ENCODE results near the gene PCA3. TPM values are rescaled to one million over a fixed set of nuclear protein-coding genes. Genes with fewer than 3 reads are reported as not detected.

PCA3 gene
- total and polyA plus RNA-seq, 10 of the 15 experiments (the other 5 are each of a cell fraction or from before 2014, with no cell fraction given) = 0.05 TPM; not detected in 9

DNA sequence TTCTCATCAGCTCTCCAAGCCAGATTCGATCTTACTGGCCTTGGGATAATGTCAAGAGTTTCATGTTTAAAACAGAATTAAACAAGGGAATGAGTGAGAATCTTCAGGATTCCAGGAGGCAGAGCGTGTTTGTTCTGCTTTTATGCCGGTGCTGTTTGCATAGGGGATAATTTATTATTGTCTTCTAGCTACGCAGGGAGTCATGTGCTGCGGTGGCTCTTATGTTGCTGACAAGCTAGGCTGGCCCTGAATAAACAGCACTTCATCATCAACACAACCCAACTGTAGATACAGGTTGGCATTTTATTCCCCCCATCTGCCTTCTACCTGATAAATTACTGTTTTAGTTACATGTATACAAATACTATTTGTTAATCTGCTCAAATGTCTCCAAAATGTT is 47.1 kb upstream of the PCA3 start:
- no peak overlapping the region for H3K4me2 ChIP-seq (ENCODE audit: control insufficient read depth, insufficient read depth)
- intact Hi-C loops (cut with micrococcal nuclease; ENCODE audit: unreplicated experiment) (no loop called here), in situ Hi-C loops (cut with MboI) (no loop called here)
- H3K4me1 ChIP-seq (ENCODE audit: control insufficient read depth, insufficient read depth, low read length) = no peaks in the 10 kb centered on the region
- no peak overlapping the region for H3K27ac ChIP-seq (ENCODE audit: control insufficient read depth, insufficient read depth)
- no peaks in the 10 kb centered on the region for H3K9me3 ChIP-seq (replicated peaks; ENCODE audit: control insufficient read depth, insufficient read depth, low read length)
- H3K4me3 ChIP-seq = no peak overlapping the region
- H3K9ac ChIP-seq (ENCODE audit: control insufficient read depth, insufficient read depth, low read length) = no peak overlapping the region
- H2AFZ ChIP-seq (ENCODE audit: control insufficient read depth, low read depth, low read length) = no peak overlapping the region
- no peaks in the 10 kb centered on the region for H3K36me3 ChIP-seq (ENCODE audit: control insufficient read depth in 2 of 2, insufficient read depth in 2 of 2, low read length in 1 of 2)
- ChIA-PET RAD21 (ENCODE audit: unreplicated experiment) (no interaction called here), POLR2A (no interaction called here), CTCF (no interaction called here), SMC1A (ENCODE audit: uncharacterized antibody, unreplicated experiment) (interaction anchor here (1.5 kb wide), 1 partner anchor 11 kb away, joined by 4 read pairs; no protein-coding TSS in a partner anchor)
- 8% methylated on average over 5 of the region's 5 CpGs for WGBS (ENCODE audit: insufficient coverage, insufficient replicate concordance, low lambda C conversion rate, missing lambda C conversion rate)
- H3K79me2 ChIP-seq (ENCODE audit: control insufficient read depth, insufficient read depth, low read length) = no peaks in the 10 kb centered on the region
- DNase-seq (ENCODE audit: low read depth, low spot score) (no peak), FAIRE-seq (no peak), ATAC-seq (no peak)
- no TSS peak for BruUV-seq (replicated peaks)
- H4K20me1 ChIP-seq (ENCODE audit: control insufficient read depth, insufficient read depth) = no peaks in the 10 kb centered on the region
- H3K27me3 ChIP-seq (replicated peaks in 1 of 2; ENCODE audit: control insufficient read depth in 2 of 2, insufficient read depth in 2 of 2, low read length in 1 of 2) = peaks cover 0 to 6% of the 10 kb centered on the region in 2 experiments; a peak in 1 of 4 replicates
- TF ChIP-seq CEBPB (IDR thresholded peaks at IDR 0.05; ENCODE audit: borderline replicate concordance in 1 of 2, low read depth in 2 of 2, low read length in 2 of 2) (no peak), CHD4 (IDR thresholded peaks at IDR 0.05) (no peak), POLR2A (IDR thresholded peaks at IDR 0.05; ENCODE audit: low read depth, low read length) (no peak), ZBTB33 (IDR thresholded peaks at IDR 0.05) (no peak), ELK1 (IDR thresholded peaks at IDR 0.05; ENCODE audit: low read depth, low read length) (no peak), DPF2 (IDR thresholded peaks at IDR 0.05) (no peak), TBL1XR1 (IDR thresholded peaks at IDR 0.05; ENCODE audit: low read depth, low read length) (no peak), HCFC1 (IDR thresholded peaks at IDR 0.05; ENCODE audit: low read length) (no peak), MEF2A (IDR thresholded peaks at IDR 0.05; ENCODE audit: insufficient read depth, low read depth, low read length) (no peak), NFXL1 (IDR thresholded peaks at IDR 0.05; ENCODE audit: borderline replicate concordance) (no peak), ZSCAN29 (IDR thresholded peaks at IDR 0.05) (no peak), NR2C1 (IDR thresholded peaks at IDR 0.05) (no peak), CBFB (IDR thresholded peaks at IDR 0.05; ENCODE audit: low read depth) (no peak), SMAD1 (IDR thresholded peaks at IDR 0.05; ENCODE audit: low read depth, partially characterized antibody) (no peak), NR2F1 (conservative IDR thresholded peaks at IDR 0.05) (no peak)
- TF ChIP-seq, protein P1, sequence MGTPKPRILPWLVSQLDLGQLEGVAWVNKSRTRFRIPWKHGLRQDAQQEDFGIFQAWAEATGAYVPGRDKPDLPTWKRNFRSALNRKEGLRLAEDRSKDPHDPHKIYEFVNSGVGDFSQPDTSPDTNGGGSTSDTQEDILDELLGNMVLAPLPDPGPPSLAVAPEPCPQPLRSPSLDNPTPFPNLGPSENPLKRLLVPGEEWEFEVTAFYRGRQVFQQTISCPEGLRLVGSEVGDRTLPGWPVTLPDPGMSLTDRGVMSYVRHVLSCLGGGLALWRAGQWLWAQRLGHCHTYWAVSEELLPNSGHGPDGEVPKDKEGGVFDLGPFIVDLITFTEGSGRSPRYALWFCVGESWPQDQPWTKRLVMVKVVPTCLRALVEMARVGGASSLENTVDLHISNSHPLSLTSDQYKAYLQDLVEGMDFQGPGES (IDR thresholded peaks at IDR 0.05) = no peak
- TF ChIP-seq, protein P2, sequence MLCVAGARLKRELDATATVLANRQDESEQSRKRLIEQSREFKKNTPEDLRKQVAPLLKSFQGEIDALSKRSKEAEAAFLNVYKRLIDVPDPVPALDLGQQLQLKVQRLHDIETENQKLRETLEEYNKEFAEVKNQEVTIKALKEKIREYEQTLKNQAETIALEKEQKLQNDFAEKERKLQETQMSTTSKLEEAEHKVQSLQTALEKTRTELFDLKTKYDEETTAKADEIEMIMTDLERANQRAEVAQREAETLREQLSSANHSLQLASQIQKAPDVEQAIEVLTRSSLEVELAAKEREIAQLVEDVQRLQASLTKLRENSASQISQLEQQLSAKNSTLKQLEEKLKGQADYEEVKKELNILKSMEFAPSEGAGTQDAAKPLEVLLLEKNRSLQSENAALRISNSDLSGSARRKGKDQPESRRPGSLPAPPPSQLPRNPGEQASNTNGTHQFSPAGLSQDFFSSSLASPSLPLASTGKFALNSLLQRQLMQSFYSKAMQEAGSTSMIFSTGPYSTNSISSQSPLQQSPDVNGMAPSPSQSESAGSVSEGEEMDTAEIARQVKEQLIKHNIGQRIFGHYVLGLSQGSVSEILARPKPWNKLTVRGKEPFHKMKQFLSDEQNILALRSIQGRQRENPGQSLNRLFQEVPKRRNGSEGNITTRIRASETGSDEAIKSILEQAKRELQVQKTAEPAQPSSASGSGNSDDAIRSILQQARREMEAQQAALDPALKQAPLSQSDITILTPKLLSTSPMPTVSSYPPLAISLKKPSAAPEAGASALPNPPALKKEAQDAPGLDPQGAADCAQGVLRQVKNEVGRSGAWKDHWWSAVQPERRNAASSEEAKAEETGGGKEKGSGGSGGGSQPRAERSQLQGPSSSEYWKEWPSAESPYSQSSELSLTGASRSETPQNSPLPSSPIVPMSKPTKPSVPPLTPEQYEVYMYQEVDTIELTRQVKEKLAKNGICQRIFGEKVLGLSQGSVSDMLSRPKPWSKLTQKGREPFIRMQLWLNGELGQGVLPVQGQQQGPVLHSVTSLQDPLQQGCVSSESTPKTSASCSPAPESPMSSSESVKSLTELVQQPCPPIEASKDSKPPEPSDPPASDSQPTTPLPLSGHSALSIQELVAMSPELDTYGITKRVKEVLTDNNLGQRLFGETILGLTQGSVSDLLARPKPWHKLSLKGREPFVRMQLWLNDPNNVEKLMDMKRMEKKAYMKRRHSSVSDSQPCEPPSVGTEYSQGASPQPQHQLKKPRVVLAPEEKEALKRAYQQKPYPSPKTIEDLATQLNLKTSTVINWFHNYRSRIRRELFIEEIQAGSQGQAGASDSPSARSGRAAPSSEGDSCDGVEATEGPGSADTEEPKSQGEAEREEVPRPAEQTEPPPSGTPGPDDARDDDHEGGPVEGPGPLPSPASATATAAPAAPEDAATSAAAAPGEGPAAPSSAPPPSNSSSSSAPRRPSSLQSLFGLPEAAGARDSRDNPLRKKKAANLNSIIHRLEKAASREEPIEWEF (IDR thresholded peaks at IDR 0.05; ENCODE audit: insufficient replicate concordance, low read depth, low read length) = no peak

Data from GM12878 (cell line).